H1 (cell line): ENCODE results near the gene PTCH2. TPM values are rescaled to one million over a fixed set of nuclear protein-coding genes. Genes with fewer than 3 reads are reported as not detected.
A peak's percentile ranks its signal among the peaks of the same experiment; 100 is the strongest.

Experiments
- CTCF ChIA-PET: fragments of 300-600 bp; sonication (Branson Sonifier 250); formaldehyde crosslinking; loops from one replicate; lab custom pipeline; 2021; ENCODE audit not compliant: partially characterized antibody; lab: Charles Lee
- POLR2A ChIA-PET: fragments of 300-600 bp; sonication (Branson Sonifier 250); formaldehyde crosslinking; loops from one replicate; lab custom pipeline; 2021; ENCODE audit warnings: inconsistent platforms; ENCODE audit not compliant: partially characterized antibody; lab: Charles Lee
- DNase-seq, 2 experiments: peaks; one replicate each; pipeline versions ENCODE4 v3.0.0 to v3.0.0-alpha.2; 2010 to 2022; ENCODE audit warnings: low spot score in 2 of 2, low read depth in 1 of 2, mixed read lengths in 1 of 2
- FAIRE-seq: peaks from 2 replicates; lab custom pipeline; 2011; peaks lifted over from hg19 to GRCh38; lab: Jason Lieb, UNC
- H2AFZ ChIP-seq: 2 replicates; pipeline ENCODE4 v1.8.1; 2012; ENCODE audit warnings: low read length, inconsistent platforms
- H2AK5ac ChIP-seq: 2 replicates; pipeline ENCODE4 v1.6.1; 2013; ENCODE audit warnings: low read depth, low read length
- H2BK120ac ChIP-seq: replicated peaks from 2 replicates; pipeline ENCODE3; 2013; ENCODE audit warnings: low read depth, low read length, inconsistent platforms
- H2BK12ac ChIP-seq: 2 replicates; pipeline ENCODE4 v1.6.1; 2013; ENCODE audit warnings: low read depth, low read length
- H2BK15ac ChIP-seq: 2 replicates; pipeline ENCODE4 v1.6.1; 2013; ENCODE audit warnings: low read length
- H2BK20ac ChIP-seq: 2 replicates; pipeline ENCODE4 v1.6.1; 2013; ENCODE audit warnings: low read length
- H2BK5ac ChIP-seq: 2 replicates; pipeline ENCODE4 v1.6.1; 2013; ENCODE audit warnings: low read depth, low read length
- H3K14ac ChIP-seq: 2 replicates; pipeline ENCODE4 v1.6.1; 2013; ENCODE audit warnings: inconsistent platforms; ENCODE audit not compliant: insufficient read length
- H3K18ac ChIP-seq: 2 replicates; pipeline ENCODE4 v1.6.1; 2013; ENCODE audit warnings: low read length; ENCODE audit errors: extremely low read depth
- H3K23ac ChIP-seq: 2 replicates; pipeline ENCODE4 v1.6.1; 2013; ENCODE audit warnings: inconsistent platforms; ENCODE audit not compliant: insufficient read length
- H3K23me2 ChIP-seq: 2 replicates; pipeline ENCODE4 v1.6.1; 2013; ENCODE audit warnings: low read depth, low read length
- H3K27ac ChIP-seq: 2 replicates; pipeline ENCODE4 v1.6.1; 2011; ENCODE audit warnings: low read depth, low read length, inconsistent platforms
- H3K27me3 ChIP-seq, 4 experiments: replicated peaks in 1 of 4; 1 replicate in 1 of 4; 2 replicates in 3 of 4; pipeline versions ENCODE4 v1.6.1 to v1.8.1; 2011 to 2013; ENCODE audit warnings: low read length in 3 of 4, mild to moderate bottlenecking in 3 of 4, inconsistent platforms in 2 of 4, mixed read lengths in 2 of 4, moderate library complexity in 1 of 4; ENCODE audit not compliant: control insufficient read depth in 3 of 4, insufficient read depth in 3 of 4; ENCODE audit errors: extremely low read depth in 1 of 4
- H3K36me3 ChIP-seq, 4 experiments: 2 replicates each; pipeline versions ENCODE4 v1.6.1 to v1.8.1; 2011 to 2013; ENCODE audit warnings: mild to moderate bottlenecking in 4 of 4, low read length in 3 of 4, moderate library complexity in 2 of 4, control low read depth in 1 of 4, inconsistent platforms in 1 of 4; ENCODE audit not compliant: insufficient read depth in 4 of 4, control insufficient read depth in 2 of 4
- H3K4ac ChIP-seq: replicated peaks from 2 replicates; pipeline ENCODE3; 2013; ENCODE audit warnings: low read length, low read depth, mixed read lengths, inconsistent platforms; ENCODE audit not compliant: insufficient read length
- H3K4me1 ChIP-seq, 4 experiments: replicated peaks in 1 of 4; 1 replicate in 1 of 4; 2 replicates in 3 of 4; pipeline versions ENCODE4 v1.6.1 to v1.8.1; 2011 to 2013; ENCODE audit warnings: low read length in 3 of 4, inconsistent platforms in 2 of 4, mixed read lengths in 1 of 4; ENCODE audit not compliant: insufficient read depth in 4 of 4, control insufficient read depth in 3 of 4
- H3K4me2 ChIP-seq, 2 experiments: 2 replicates each; pipeline versions ENCODE4 v1.6.1 to v1.8.1; 2011 to 2013; ENCODE audit warnings: low read depth in 2 of 2, low read length in 2 of 2, control low read depth in 1 of 2, inconsistent platforms in 1 of 2, mild to moderate bottlenecking in 1 of 2; ENCODE audit not compliant: insufficient read depth in 1 of 2
- H3K4me3 ChIP-seq, 4 experiments: fragments of 200-600, 300-600 bp in 1 of 4; sonication (generic), shearing (Covaris generic), sonication (Bioruptor Twin) in 1 of 4; 2 replicates each; pipeline versions ENCODE4 v1.5.1 to v1.8.1; 2011 to 2016; ENCODE audit warnings: low read length in 4 of 4, low read depth in 3 of 4, control low read depth in 2 of 4, inconsistent platforms in 2 of 4, mild to moderate bottlenecking in 2 of 4, mixed read lengths in 1 of 4, moderate library complexity in 1 of 4; ENCODE audit not compliant: insufficient read depth in 2 of 4; ENCODE audit errors: extremely low read depth in 1 of 4
- H3K56ac ChIP-seq: replicated peaks from 2 replicates; pipeline ENCODE3; 2013; ENCODE audit warnings: low read depth, mild to moderate bottlenecking, mixed read lengths, low read length, inconsistent platforms; ENCODE audit not compliant: insufficient read length
- H3K79me1 ChIP-seq: 2 replicates; pipeline ENCODE4 v1.6.1; 2013; ENCODE audit warnings: low read depth, low read length, control low read depth
- H3K79me2 ChIP-seq, 2 experiments: 2 replicates each; pipeline versions ENCODE4 v1.6.1 to v1.8.1; 2012 to 2013; ENCODE audit warnings: low read length in 2 of 2, mild to moderate bottlenecking in 2 of 2, inconsistent platforms in 1 of 2; ENCODE audit not compliant: insufficient read depth in 2 of 2, control insufficient read depth in 1 of 2
- H3K9ac ChIP-seq, 4 experiments: replicated peaks in 1 of 4; 1 replicate in 1 of 4; 2 replicates in 3 of 4; pipeline versions ENCODE4 v1.6.1 to v1.8.1; 2011 to 2013; ENCODE audit warnings: low read depth in 3 of 4, low read length in 3 of 4, control low read depth in 2 of 4, mild to moderate bottlenecking in 2 of 4, moderate library complexity in 2 of 4, inconsistent platforms in 1 of 4; ENCODE audit errors: extremely low read depth in 1 of 4
- H3K9me3 ChIP-seq, 2 experiments: 2 replicates each; pipeline versions ENCODE4 v1.6.1 to v1.8.1; 2012 to 2013; ENCODE audit warnings: mild to moderate bottlenecking in 2 of 2, moderate library complexity in 2 of 2, control low read depth in 1 of 2, inconsistent platforms in 1 of 2, low read depth in 1 of 2, low read length in 1 of 2, mixed read lengths in 1 of 2; ENCODE audit not compliant: insufficient read depth in 2 of 2
- H4K20me1 ChIP-seq, 2 experiments: replicated peaks in 1 of 2; 2 replicates each; pipeline versions ENCODE3 to v1.8.1; 2011 to 2013; ENCODE audit warnings: inconsistent platforms in 2 of 2, low read length in 2 of 2, mild to moderate bottlenecking in 1 of 2; ENCODE audit not compliant: insufficient read depth in 2 of 2, control insufficient read depth in 1 of 2
- H4K5ac ChIP-seq: 2 replicates; pipeline ENCODE4 v1.6.1; 2013; ENCODE audit warnings: low read length, low read depth, mixed read lengths, inconsistent platforms; ENCODE audit not compliant: insufficient read length
- H4K8ac ChIP-seq: 2 replicates; pipeline ENCODE4 v1.8.0; 2013; ENCODE audit warnings: mild to moderate bottlenecking, moderate library complexity, low read length, inconsistent platforms; ENCODE audit not compliant: insufficient read depth; ENCODE audit errors: extremely low read depth
- H4K91ac ChIP-seq: replicated peaks from 2 replicates; pipeline ENCODE3; 2013; ENCODE audit warnings: low read length, mixed read lengths, inconsistent platforms; ENCODE audit not compliant: insufficient read length
- BCL11A ChIP-seq, 2 experiments: IDR thresholded peaks; one replicate each; pipeline ENCODE4 v1.6.1; 2011; ENCODE audit warnings: low read depth in 2 of 2, low read length in 2 of 2, mild to moderate bottlenecking in 2 of 2
- CEBPB ChIP-seq: IDR thresholded peaks from 2 replicates; pipeline ENCODE4 v1.6.1; 2012; ENCODE audit warnings: low read depth, low read length
- GTF2F1 ChIP-seq: IDR thresholded peaks from 2 replicates; pipeline ENCODE4 v1.6.1; 2012; ENCODE audit warnings: low read depth, low read length, improper control_type of control experiment, borderline replicate concordance
- KDM5A ChIP-seq: fragments of 200-600 bp; IDR thresholded peaks from 2 replicates; pipeline ENCODE4 v1.7.1; 2012; ENCODE audit warnings: mild to moderate bottlenecking, low read length, inconsistent platforms, mixed read lengths
- RNF2 ChIP-seq: fragments of 200-900, 300-1000 bp; sonication (generic); IDR thresholded peaks from 2 replicates; pipeline ENCODE4 v1.7.1; 2016; ENCODE audit warnings: borderline replicate concordance, low read depth, mild to moderate bottlenecking, antibody characterized with exemption, low read length; ENCODE audit not compliant: poor library complexity, severe bottlenecking; ENCODE audit errors: missing control alignments
- SIRT6 ChIP-seq: IDR thresholded peaks from one replicate; pipeline ENCODE4 v1.7.1; 2012; ENCODE audit warnings: low read length, inconsistent platforms
- SIX5 ChIP-seq: IDR thresholded peaks from 2 replicates; pipeline ENCODE4 v1.6.1; 2011; ENCODE audit warnings: mild to moderate bottlenecking, low read depth, low read length
- SP1 ChIP-seq: IDR thresholded peaks from 2 replicates; pipeline ENCODE4 v1.6.1; 2011; ENCODE audit warnings: low read depth, low read length
- TAF7 ChIP-seq: optimal IDR thresholded peaks from 2 replicates; pipeline ENCODE3; 2011; ENCODE audit warnings: low read depth, mild to moderate bottlenecking, inconsistent platforms, low read length, moderate library complexity, borderline replicate concordance
- TBP ChIP-seq: IDR thresholded peaks from 2 replicates; pipeline ENCODE4 v1.6.1; 2011; ENCODE audit warnings: low read depth, low read length, improper control_type of control experiment
- ZNF274 ChIP-seq: IDR thresholded peaks from 2 replicates; pipeline ENCODE4 v1.7.0; 2012; ENCODE audit warnings: low read length, borderline replicate concordance; ENCODE audit errors: extremely low read depth
- WGBS, 2 experiments: shearing (Covaris generic) in 1 of 2; methylation state at CpG; one replicate each; pipeline versions ENCODE4 v1.1.6 to v1.1.7; 2013 to 2015; ENCODE audit warnings: low lambda C conversion rate in 2 of 2, mixed read lengths in 2 of 2, inconsistent platforms in 1 of 2, low coverage in 1 of 2, missing lambda C conversion rate in 1 of 2; ENCODE audit not compliant: insufficient replicate concordance in 2 of 2, insufficient coverage in 1 of 2, insufficient read length in 1 of 2; ENCODE audit errors: extremely low coverage in 1 of 2, missing lambda C conversion rate in 1 of 2; 5-methylcytosine and 5-hydroxymethylcytosine counted together
- polyA plus RNA-seq, 7 experiments: library from polyadenylated mRNA; depleted of rRNA in 3 of 7; stranded (reverse) in 5 of 7; unstranded in 2 of 7; fragments of >200 nt in 5 of 7; fragments of 200-250 nt in 2 of 7; gene quantifications; 1 replicate in 5 of 7; 2 replicates in 1 of 7; 4 replicates in 1 of 7; pipeline versions ENCODE4 v1.2.1 to v1.2.3, GENCODE V29; 2011 to 2013; ENCODE audit warnings: missing spikeins in 2 of 7, mixed read lengths in 2 of 7
- total RNA-seq: library from RNA; stranded (reverse); fragmentation: NEBNext Ultra II Directional; extraction: Animal tissue kit (Norgen Biotek cat#: 25700); gene quantifications from 2 replicates; pipeline ENCODE4 v1.2.1, GENCODE V29; 2021

The PTCH2 gene
- total and polyA plus RNA-seq, 2 of the 8 experiments (the other 6 are each of a cell fraction or from before 2014, with no cell fraction given), result 0.35 to 1.2 TPM

GRCh38 chr1:44798481-44799365 lies 44.3 kb downstream of the PTCH2 start:
- Histone ChIP-seq H2BK12ac (peak overlapping the region; percentile 51; the same call in 1 of the 2 replicates), H3K14ac (no peak overlapping the region), H4K5ac (no peak overlapping the region), H3K36me3 (peaks cover 0 to 11% (median 5%) of the 10 kb centered on the region in 4 experiments; a peak in 4 of 8 replicates), H2AFZ (no peak overlapping the region), H2BK120ac (peak overlapping the region; percentile 23), H3K9me3 (no peaks in the 10 kb centered on the region), H3K4me3 (no peak overlapping the region), H3K4ac (peak overlapping the region; percentile 83), H3K27me3 (peaks cover 0 to 5% (median 0%) of the 10 kb centered on the region in 4 experiments; a peak in 2 of 7 replicates), H3K4me2 (no peak overlapping the region), H3K79me2 (no peaks in the 10 kb centered on the region), H3K27ac (no peak overlapping the region; the same call in 1 of the 2 replicates), H2BK15ac (peak overlapping the region; percentile 82), H3K4me1 (peaks cover 0 to 5% (median 2%) of the 10 kb centered on the region in 4 experiments; a peak in 3 of 7 replicates), H3K23ac (no peak overlapping the region), H4K20me1 (peaks cover 0 to 10% of the 10 kb centered on the region in 2 experiments), H4K8ac (peak overlapping the region; percentile 72), H3K9ac (no peak overlapping the region), H2AK5ac (no peak overlapping the region), H3K79me1 (no peaks in the 10 kb centered on the region), H3K23me2 (peaks cover 7% of the 10 kb centered on the region; the same call in 1 of the 2 replicates), H3K18ac (0 out of 2 replicates have a peak overlapping the region, but pooled peaks have one; percentile 28), H3K56ac (no peak overlapping the region), H2BK20ac (peak overlapping the region; percentile 4; the same call in 1 of the 2 replicates), H4K91ac (peak overlapping the region; percentile 29), H2BK5ac (no peak overlapping the region)
- no peak for DNase-seq
- FAIRE-seq, result no peak
- POLR2A ChIA-PET, result interaction anchor here (0.8 to 19.2 kb wide), 8 partner anchors 8 to 77 kb away, joined by 3 to 547 read pairs (median 6); partner anchors contain the start of genes BEST4, BTBD19, DYNLT4 and RNU5D-1
- CTCF ChIA-PET, result interaction anchor here (0.9 to 5.4 kb wide), 10 partner anchors 10 to 69 kb away, joined by 3 to 33 read pairs (median 5); partner anchors contain the start of genes BEST4 and BTBD19
- 91% methylated on average over 10 of the region's 10 CpGs; no CpG with 5 or more reads in 1 of the 2 experiments for WGBS, 2 experiments
- no peak for TF ChIP-seq BCL11A (IDR thresholded peaks at IDR 0.05; ENCODE audit: low read depth in 2 of 2, low read length in 2 of 2)
- no peak for TF ChIP-seq CEBPB
- TF ChIP-seq SP1, result no peak
- TF ChIP-seq SIX5, result no peak
- TF ChIP-seq ZNF274, result no peak
- no peak for TF ChIP-seq RNF2
- no peak for TF ChIP-seq TBP
- TF ChIP-seq SIRT6, result no peak
- no peak for TF ChIP-seq KDM5A
- no peak for TF ChIP-seq TAF7
- TF ChIP-seq GTF2F1, result no peak
